Measurements from ENCODE around the gene MYL5.
"Not testable (repeated sequence)": the region's sequence is repeated elsewhere in the genome, so short reads cannot be mapped to it uniquely, and the experiment has no call there.

MYL5 gene

GRCh38 chr4:681736-682451 is 7.6 kb downstream of the MYL5 start:
- intact Hi-C loops (cut with DNase I) = no loop called here
- DNase-seq = peak in 1 of 10 donors; percentile 76

GRCh38 chr4:682490-683172 is 8.3 kb downstream of the MYL5 start:
- peak in 1 of 10 donors; percentile 64 for DNase-seq
- intact Hi-C loops (cut with DNase I) = no loop called here

GRCh38 chr4:683247-683897 is 9.0 kb downstream of the MYL5 start:
- intact Hi-C loops (cut with DNase I) = no loop called here
- DNase-seq = peak in 1 of 10 donors; percentile 79

- DNase-seq = peak; percentile 46 to 96 (median 76)
- intact Hi-C loops (cut with DNase I) = no loop called here
Measured at GRCh38 chr4:683982-684622, 9.8 kb downstream of the MYL5 start.

GRCh38 chr4:684623-685327 is 10.4 kb downstream of the MYL5 start:
- intact Hi-C loops (cut with DNase I) = no loop called here
- DNase-seq = no peak

GRCh38 chr4:685679-686412 is 11.5 kb downstream of the MYL5 start:
- DNase-seq = peak in 1 of 10 donors; percentile 54

GRCh38 chr4:686413-687040 is 12.2 kb downstream of the MYL5 start:
- intact Hi-C loops (cut with DNase I) = no loop called here
- no peak for DNase-seq

More at GRCh38 chr4:685679-686412, 11.5 kb downstream of the MYL5 start:
- intact Hi-C loops (cut with DNase I) = no loop called here

GRCh38 chr4:687048-687970 is 13.0 kb downstream of the MYL5 start:
- DNase-seq = peak in 3 of 10 donors; percentile 72 to 90 (median 89)
- intact Hi-C loops (cut with DNase I) = no loop called here

- DNase-seq = peak in 2 of 10 donors; percentile 54 to 79
Measured at GRCh38 chr4:687971-688853, 13.9 kb downstream of the MYL5 start.

GRCh38 chr4:688854-689681 is 14.7 kb downstream of the MYL5 start, which contains the start of gene SLC49A3:
Gene SLC49A3, minus strand, starts transcription at chr4:689151. Its CDS starts 24 bp downstream, at chr4:689127.
- intact Hi-C loops (cut with DNase I) = no loop called here
- DNase-seq = peak in 3 of 10 donors; percentile 58 to 86 (median 72)

More at GRCh38 chr4:687971-688853, 13.9 kb downstream of the MYL5 start:
- intact Hi-C loops (cut with DNase I) = no loop called here

GRCh38 chr4:689723-690122 is 15.4 kb downstream of the MYL5 start:
- intact Hi-C loops (cut with DNase I) = no loop called here

GRCh38 chr4:692771-693554 is 18.6 kb downstream of the MYL5 start:
- intact Hi-C loops (cut with DNase I) = no loop called here
- peak in 3 of 10 donors; percentile 57 to 76 (median 73) for DNase-seq

More at GRCh38 chr4:689723-690122, 15.4 kb downstream of the MYL5 start:
- DNase-seq = peak in 1 of 10 donors; percentile 18

- DNase-seq = peak in 2 of 10 donors; percentile 13 to 38
- intact Hi-C loops (cut with DNase I) = not testable (repeated sequence)
Measured at GRCh38 chr4:694341-694940, 20.1 kb downstream of the MYL5 start.

GRCh38 chr4:699816-700580 is 25.7 kb downstream of the MYL5 start:
- DNase-seq = peak in 3 of 10 donors; percentile 60 to 82 (median 64)

More at GRCh38 chr4:699816-700580, 25.7 kb downstream of the MYL5 start:
- intact Hi-C loops (cut with DNase I) = no loop called here

Data from posterior cingulate gyrus (tissue), 11 donors.